ENCODE results near the gene CDC42. TPM values are rescaled to one million over a fixed set of nuclear protein-coding genes. Genes with fewer than 3 reads are reported as not detected.
A peak's percentile ranks its signal among the peaks of the same experiment; 100 is the strongest.

Gene CDC42
- total and polyA plus RNA-seq, 8 donors: 277 to 381 (median 335) TPM

DNA sequence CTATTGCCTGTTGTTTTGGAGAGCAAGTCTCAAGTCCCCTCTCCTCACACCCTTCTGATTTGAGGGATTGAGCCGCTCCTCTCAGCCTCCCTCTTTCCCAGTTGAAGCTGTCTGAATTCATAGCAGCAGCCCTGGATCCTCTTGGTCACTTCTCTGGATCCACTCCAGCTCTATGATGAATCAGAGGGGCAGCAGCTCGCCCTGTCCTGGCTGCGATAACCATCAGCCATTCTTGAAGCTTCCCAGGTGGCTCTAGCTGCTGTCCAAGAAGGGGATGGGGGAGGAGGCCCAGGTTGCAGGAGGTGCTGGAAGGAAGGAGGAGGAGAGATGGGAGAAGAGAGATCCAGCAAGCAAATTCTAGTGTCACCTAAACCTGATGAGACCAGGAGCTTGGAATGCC, 59.1 kb downstream of the CDC42 start:
- peaks cover 0 to 10% of the 10 kb centered on the region in 2 donors for H3K4me1 ChIP-seq
- intact Hi-C loops (cut with DNase I): no loop called here
- DNase-seq: no peak
- no peak overlapping the region for H3K4me3 ChIP-seq
- H3K27me3 ChIP-seq: no peaks in the 10 kb centered on the region
- TF ChIP-seq, protein P1, sequence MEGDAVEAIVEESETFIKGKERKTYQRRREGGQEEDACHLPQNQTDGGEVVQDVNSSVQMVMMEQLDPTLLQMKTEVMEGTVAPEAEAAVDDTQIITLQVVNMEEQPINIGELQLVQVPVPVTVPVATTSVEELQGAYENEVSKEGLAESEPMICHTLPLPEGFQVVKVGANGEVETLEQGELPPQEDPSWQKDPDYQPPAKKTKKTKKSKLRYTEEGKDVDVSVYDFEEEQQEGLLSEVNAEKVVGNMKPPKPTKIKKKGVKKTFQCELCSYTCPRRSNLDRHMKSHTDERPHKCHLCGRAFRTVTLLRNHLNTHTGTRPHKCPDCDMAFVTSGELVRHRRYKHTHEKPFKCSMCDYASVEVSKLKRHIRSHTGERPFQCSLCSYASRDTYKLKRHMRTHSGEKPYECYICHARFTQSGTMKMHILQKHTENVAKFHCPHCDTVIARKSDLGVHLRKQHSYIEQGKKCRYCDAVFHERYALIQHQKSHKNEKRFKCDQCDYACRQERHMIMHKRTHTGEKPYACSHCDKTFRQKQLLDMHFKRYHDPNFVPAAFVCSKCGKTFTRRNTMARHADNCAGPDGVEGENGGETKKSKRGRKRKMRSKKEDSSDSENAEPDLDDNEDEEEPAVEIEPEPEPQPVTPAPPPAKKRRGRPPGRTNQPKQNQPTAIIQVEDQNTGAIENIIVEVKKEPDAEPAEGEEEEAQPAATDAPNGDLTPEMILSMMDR (IDR thresholded peaks at IDR 0.05): no peak
- H3K9me3 ChIP-seq: no peaks in the 10 kb centered on the region
- no peak overlapping the region for H3K27ac ChIP-seq
- H3K36me3 ChIP-seq: peaks cover 0 to 66% of the 10 kb centered on the region in 2 donors
- ATAC-seq: no peak

DNA sequence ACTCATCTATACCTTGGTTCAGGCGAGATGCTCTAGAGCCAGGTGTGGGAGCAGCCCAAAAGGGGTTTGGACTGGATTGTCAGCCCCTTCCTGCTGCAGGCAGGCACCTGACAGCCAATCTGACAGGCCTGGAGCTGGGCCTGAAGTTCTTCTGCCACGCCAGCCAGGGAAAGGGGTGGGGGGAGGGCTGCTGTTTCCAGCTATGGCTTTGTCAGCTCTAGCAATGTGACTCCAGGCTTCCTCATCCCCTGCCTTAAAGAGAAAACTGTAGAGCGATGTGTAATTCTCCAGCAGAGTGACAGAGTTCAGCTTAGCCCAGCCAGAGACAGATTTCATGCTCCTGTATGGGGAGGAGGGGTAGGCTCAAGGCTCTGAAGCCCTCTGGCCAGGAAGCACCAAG, 60.0 kb downstream of the CDC42 start:
- Histone ChIP-seq H3K9me3 (no peaks in the 10 kb centered on the region), H3K4me1 (peaks cover 0 to 15% of the 10 kb centered on the region in 2 donors), H3K27ac (no peak overlapping the region), H3K4me3 (no peak overlapping the region), H3K36me3 (peaks cover 0 to 68% of the 10 kb centered on the region in 2 donors), H3K27me3 (no peaks in the 10 kb centered on the region)
- ATAC-seq (no peak), DNase-seq (no peak)
- intact Hi-C loops (cut with DNase I): no loop called here
- TF ChIP-seq, protein P1 (IDR thresholded peaks at IDR 0.05): no peak

DNA sequence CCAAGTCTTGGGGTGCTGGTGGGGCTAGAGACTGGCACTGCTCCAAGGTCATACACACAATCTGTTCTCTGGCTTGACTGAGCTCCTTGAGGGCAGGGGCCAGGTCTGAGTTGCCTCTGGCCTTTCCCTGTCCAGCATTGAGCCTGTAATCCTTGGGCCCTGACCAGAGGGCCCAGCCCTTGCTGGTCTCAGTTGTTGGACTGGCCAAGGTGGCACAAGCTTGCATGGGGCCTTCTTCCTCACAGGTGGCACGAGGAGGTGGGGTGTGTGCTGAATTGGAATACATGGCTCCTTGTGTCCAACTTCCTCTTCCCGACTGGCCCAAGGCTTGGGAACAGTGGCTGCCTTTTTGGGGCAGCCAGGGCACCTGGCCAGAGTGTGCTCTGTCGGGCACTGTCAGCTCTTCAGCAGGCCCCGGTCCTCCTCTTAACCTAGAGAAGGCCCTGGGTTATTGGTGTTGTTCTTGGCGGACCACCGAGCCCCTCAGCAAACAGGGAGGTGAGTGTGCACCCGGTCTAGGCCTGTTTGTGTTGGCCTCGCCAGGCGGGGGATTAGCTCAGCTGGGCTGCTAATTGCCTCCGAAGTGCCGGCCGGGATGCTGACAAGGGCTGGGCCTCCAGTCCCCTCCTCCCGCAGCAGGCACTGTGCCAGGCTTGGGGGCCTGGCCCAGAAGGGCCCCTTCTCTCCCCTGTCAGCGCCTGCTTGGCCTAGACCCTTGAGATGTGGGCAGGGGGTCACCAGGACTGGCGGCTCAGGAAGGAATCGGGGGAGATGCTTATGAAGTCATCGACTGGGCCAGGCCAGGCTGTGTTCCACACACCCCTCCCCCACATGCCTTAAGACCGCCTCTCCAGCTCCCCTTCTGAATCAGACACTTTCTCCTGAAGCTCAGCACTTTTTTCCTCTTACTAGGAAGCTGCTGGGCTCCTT, 61.8 kb downstream of the CDC42 start:
- Histone ChIP-seq H3K4me3 (no peak overlapping the region), H3K27me3 (no peaks in the 10 kb centered on the region), H3K27ac (no peak overlapping the region), H3K9me3 (no peaks in the 10 kb centered on the region), H3K36me3 (peaks cover 0 to 67% of the 10 kb centered on the region in 2 donors), H3K4me1 (peaks cover 0 to 19% of the 10 kb centered on the region in 2 donors)
- DNase-seq: peak in 3 of 4 donors; percentile 49 to 77 (median 73)
- ATAC-seq: peak; percentile 52
- intact Hi-C loops (cut with DNase I): no loop called here
- TF ChIP-seq, protein P1 (IDR thresholded peaks at IDR 0.05): no peak

DNA sequence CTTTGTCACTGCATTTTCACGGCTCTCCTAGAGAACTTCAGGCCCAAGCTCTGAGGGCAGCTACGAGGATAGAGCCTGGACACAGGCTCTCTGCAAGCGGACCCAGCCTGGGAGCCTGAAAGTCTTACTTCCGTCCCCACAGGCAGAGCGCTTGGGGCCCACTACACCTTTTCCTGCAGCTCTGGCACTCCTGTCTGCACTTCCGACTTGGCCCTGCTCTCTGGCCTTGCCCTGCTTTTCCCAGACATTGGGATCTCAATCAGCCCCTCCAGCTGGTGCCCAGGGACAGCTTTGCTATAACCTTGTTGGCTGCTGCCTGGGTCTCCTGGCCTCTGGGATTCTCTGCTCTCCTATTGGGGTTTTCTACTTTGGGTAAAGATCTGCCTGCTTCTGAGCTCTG, 62.8 kb downstream of the CDC42 start:
- intact Hi-C loops (cut with DNase I): no loop called here
- Histone ChIP-seq H3K36me3 (peaks cover 0 to 72% of the 10 kb centered on the region in 2 donors), H3K4me3 (no peak overlapping the region), H3K4me1 (peaks cover 0 to 19% of the 10 kb centered on the region in 2 donors), H3K27me3 (no peaks in the 10 kb centered on the region), H3K27ac (no peak overlapping the region), H3K9me3 (no peaks in the 10 kb centered on the region)
- TF ChIP-seq, protein P1 (IDR thresholded peaks at IDR 0.05): no peak
- ATAC-seq: no peak
- DNase-seq: peak in 1 of 4 donors; percentile 36

DNA sequence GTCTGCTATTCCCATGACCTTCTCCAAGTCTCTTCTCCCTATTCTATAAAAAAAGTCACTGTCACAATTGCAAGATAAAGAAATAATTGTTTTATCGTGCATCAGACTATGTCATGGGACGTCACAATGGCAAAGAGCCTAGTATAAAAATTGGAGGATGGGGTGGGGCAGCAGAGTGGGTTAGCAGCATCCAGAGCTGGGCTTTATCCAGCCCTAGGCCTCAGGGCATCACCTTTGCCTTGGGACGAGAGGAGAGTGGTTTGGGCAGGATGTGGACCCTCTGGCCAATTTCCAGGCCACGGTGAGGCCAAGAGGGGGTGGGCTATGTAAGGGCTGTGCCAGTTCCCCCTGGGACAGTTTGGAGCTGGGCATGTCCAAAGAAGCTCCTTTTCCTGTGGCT, 64.7 kb downstream of the CDC42 start:
- peaks cover 0 to 19% of the 10 kb centered on the region in 2 donors for H3K4me1 ChIP-seq
- H3K9me3 ChIP-seq: no peaks in the 10 kb centered on the region
- no peaks in the 10 kb centered on the region for H3K27me3 ChIP-seq
- DNase-seq: no peak
- H3K4me3 ChIP-seq: no peak overlapping the region
- H3K36me3 ChIP-seq: peaks cover 0 to 71% of the 10 kb centered on the region in 2 donors
- intact Hi-C loops (cut with DNase I): no loop called here
- TF ChIP-seq, protein P1 (IDR thresholded peaks at IDR 0.05): no peak
- no peak overlapping the region for H3K27ac ChIP-seq
- ATAC-seq: no peak
